HAP-1 (cell line): ENCODE measurements around the gene KLF11.

ENCODE experiments used
- DNase-seq, 2 experiments: peaks; one replicate each; pipeline ENCODE4 v3.0.0-alpha.2; 2016 to 2020; ENCODE audit warnings: low spot score in 2 of 2
- H3K27me3 ChIP-seq: fragments of 250-450 bp; sonication (Bioruptor Pico); 2 replicates; pipeline ENCODE4 v1.5.1; 2020; ENCODE audit warnings: low read depth, mild to moderate bottlenecking, moderate library complexity
- H3K36me3 ChIP-seq: fragments of 250-450 bp; sonication (Bioruptor Pico); replicated peaks from 2 replicates; pipeline ENCODE4 v1.5.1; 2020; ENCODE audit warnings: mild to moderate bottlenecking
- H3K4me1 ChIP-seq: fragments of 250-450 bp; sonication (Bioruptor Pico); 2 replicates; pipeline ENCODE4 v1.5.1; 2020; ENCODE audit warnings: mild to moderate bottlenecking
- H3K4me3 ChIP-seq: fragments of 250-450 bp; sonication (Bioruptor Pico); 2 replicates; pipeline ENCODE4 v1.5.1; 2020; ENCODE audit warnings: mild to moderate bottlenecking, moderate library complexity
- H3K9me3 ChIP-seq: fragments of 250-450 bp; sonication (Bioruptor Pico); 2 replicates; pipeline ENCODE4 v1.5.1; 2020; ENCODE audit warnings: mild to moderate bottlenecking, moderate library complexity
- in situ Hi-C: fragments of 300-500 bp; cut with MboI; formaldehyde crosslinking; loops from 3 replicates; pipeline ENCODE4 v1.14.3; 2020; ENCODE audit warnings: low sequenced_read_pairs, inconsistent platforms, mixed read lengths

Gene KLF11

GRCh38 chr2:10078704-10079265 lies 35.4 kb downstream of the KLF11 start:
- Histone ChIP-seq H3K4me3 (peak overlapping the region; percentile 30), H3K4me1 (peaks cover under 1% of the 10 kb centered on the region; the same call in 1 of the 2 replicates), H3K36me3 (no peaks in the 10 kb centered on the region), H3K9me3 (no peaks in the 10 kb centered on the region), H3K27me3 (peaks cover 2% of the 10 kb centered on the region; the same call in 1 of the 2 replicates)
- peak in 1 of 2 experiments; percentile 51 for DNase-seq
- in situ Hi-C loops: loop anchor here (10.0 kb wide), 1 partner anchor 356 kb away; no protein-coding TSS in a partner anchor

GRCh38 chr2:10079266-10079869 lies 36.0 kb downstream of the KLF11 start:
- Histone ChIP-seq H3K27me3 (peaks cover 5% of the 10 kb centered on the region; the same call in 1 of the 2 replicates), H3K4me1 (peaks cover 4% of the 10 kb centered on the region; the same call in 1 of the 2 replicates), H3K9me3 (no peaks in the 10 kb centered on the region), H3K4me3 (peak overlapping the region; percentile 30), H3K36me3 (no peaks in the 10 kb centered on the region)
- in situ Hi-C loops: loop anchor here (10.0 kb wide), 1 partner anchor 355 kb away; no protein-coding TSS in a partner anchor
- DNase-seq: peak in 1 of 2 experiments; percentile 36

- peaks cover 4% of the 10 kb centered on the region; the same call in 1 of the 2 replicates for H3K4me1 ChIP-seq
- H3K4me3 ChIP-seq: peak within 1 kb of the TSS; percentile 30
- no peaks in the 10 kb centered on the region for H3K36me3 ChIP-seq
- H3K9me3 ChIP-seq: no peaks in the 10 kb centered on the region
- peak in 1 of 2 experiments; percentile 63 for DNase-seq
- H3K27me3 ChIP-seq: peaks cover 5% of the 10 kb centered on the region; the same call in 1 of the 2 replicates
- in situ Hi-C loops: loop anchor here (10.0 kb wide), 1 partner anchor 355 kb away; no protein-coding TSS in a partner anchor
Observed at GRCh38 chr2:10079870-10080535, 36.7 kb downstream of the KLF11 start, which contains the start of gene CYS1. TSS of gene CYS1 (minus strand) at chr2:10080411. CDS start at chr2:10080223, 188 bp downstream.

- H3K9me3 ChIP-seq: no peaks in the 10 kb centered on the region
- no peaks in the 10 kb centered on the region for H3K36me3 ChIP-seq
- H3K27me3 ChIP-seq: peaks cover 5% of the 10 kb centered on the region; the same call in 1 of the 2 replicates
- DNase-seq: peak in 1 of 2 experiments; percentile 38
- peaks cover 4% of the 10 kb centered on the region; the same call in 1 of the 2 replicates for H3K4me1 ChIP-seq
- in situ Hi-C loops: no loop called here
- peak overlapping the region; percentile 23 for H3K4me3 ChIP-seq
Observed at GRCh38 chr2:10080536-10081304, 37.4 kb downstream of the KLF11 start.

- Histone ChIP-seq H3K4me1 (peaks cover 4% of the 10 kb centered on the region; the same call in 1 of the 2 replicates), H3K27me3 (peaks cover 5% of the 10 kb centered on the region; the same call in 1 of the 2 replicates), H3K9me3 (no peaks in the 10 kb centered on the region), H3K36me3 (no peaks in the 10 kb centered on the region), H3K4me3 (no peak overlapping the region)
- in situ Hi-C loops: no loop called here
- no peak for DNase-seq
Observed at GRCh38 chr2:10083046-10083445, 39.7 kb downstream of the KLF11 start.

GRCh38 chr2:10083692-10084211 lies 40.4 kb downstream of the KLF11 start:
- peaks cover 4% of the 10 kb centered on the region; the same call in 1 of the 2 replicates for H3K4me1 ChIP-seq

GRCh38 chr2:10084223-10084865 lies 41.0 kb downstream of the KLF11 start:
- Histone ChIP-seq H3K36me3 (no peaks in the 10 kb centered on the region), H3K4me3 (no peak overlapping the region), H3K9me3 (no peaks in the 10 kb centered on the region), H3K4me1 (peaks cover 4% of the 10 kb centered on the region; the same call in 1 of the 2 replicates), H3K27me3 (peaks cover 5% of the 10 kb centered on the region; the same call in 1 of the 2 replicates)
- DNase-seq: no peak
- in situ Hi-C loops: no loop called here

More at GRCh38 chr2:10083692-10084211, 40.4 kb downstream of the KLF11 start:
- DNase-seq: no peak
- peaks cover 5% of the 10 kb centered on the region; the same call in 1 of the 2 replicates for H3K27me3 ChIP-seq
- in situ Hi-C loops: no loop called here
- H3K36me3 ChIP-seq: no peaks in the 10 kb centered on the region
- no peak overlapping the region for H3K4me3 ChIP-seq
- no peaks in the 10 kb centered on the region for H3K9me3 ChIP-seq

GRCh38 chr2:10085043-10085667 lies 41.8 kb downstream of the KLF11 start:
- Histone ChIP-seq H3K9me3 (no peaks in the 10 kb centered on the region), H3K27me3 (peaks cover 5% of the 10 kb centered on the region; the same call in 1 of the 2 replicates), H3K4me3 (no peak overlapping the region), H3K36me3 (no peaks in the 10 kb centered on the region), H3K4me1 (peaks cover 4% of the 10 kb centered on the region; the same call in 1 of the 2 replicates)
- no peak for DNase-seq
- in situ Hi-C loops: no loop called here

GRCh38 chr2:10085668-10086059 lies 42.3 kb downstream of the KLF11 start:
- H3K36me3 ChIP-seq: no peaks in the 10 kb centered on the region
- in situ Hi-C loops: no loop called here
- no peak for DNase-seq
- no peaks in the 10 kb centered on the region for H3K9me3 ChIP-seq
- H3K4me3 ChIP-seq: no peak overlapping the region
- H3K27me3 ChIP-seq: peaks cover 5% of the 10 kb centered on the region; the same call in 1 of the 2 replicates
- peaks cover 4% of the 10 kb centered on the region; the same call in 1 of the 2 replicates for H3K4me1 ChIP-seq

GRCh38 chr2:10086950-10087349 lies 43.6 kb downstream of the KLF11 start:
- in situ Hi-C loops: no loop called here
- peaks cover 5% of the 10 kb centered on the region; the same call in 1 of the 2 replicates for H3K27me3 ChIP-seq
- H3K4me1 ChIP-seq: peaks cover 4% of the 10 kb centered on the region; the same call in 1 of the 2 replicates
- H3K4me3 ChIP-seq: no peak overlapping the region
- no peaks in the 10 kb centered on the region for H3K9me3 ChIP-seq
- H3K36me3 ChIP-seq: no peaks in the 10 kb centered on the region
- DNase-seq: no peak

- H3K4me3 ChIP-seq: no peak overlapping the region
- in situ Hi-C loops: no loop called here
- peaks cover 5% of the 10 kb centered on the region; the same call in 1 of the 2 replicates for H3K27me3 ChIP-seq
- DNase-seq: no peak
- H3K36me3 ChIP-seq: no peaks in the 10 kb centered on the region
- 0 out of 2 replicates have a peak, but pooled peaks cover 3% of the 10 kb centered on the region for H3K9me3 ChIP-seq
- peaks cover 4% of the 10 kb centered on the region; the same call in 1 of the 2 replicates for H3K4me1 ChIP-seq
Observed at GRCh38 chr2:10087360-10087759, 44.0 kb downstream of the KLF11 start.
